Sigmoid colon (tissue), 7 donors: ENCODE results near the gene MEIOB. TPM values are rescaled to one million over a fixed set of nuclear protein-coding genes. Genes with fewer than 3 reads are reported as not detected.

Experiments
- DNase-seq: peaks from one replicate; pipeline ENCODE4 v3.0.0-alpha.2; 2019
- H3K27ac ChIP-seq, 4 donors: fragments of 200-600 bp; sonication (generic); one replicate each; pipeline ENCODE4 v1.5.1; 2016 to 2019; ENCODE audit warnings: mild to moderate bottlenecking in 1 of 4
- H3K27me3 ChIP-seq, 3 donors: fragments of 200-600 bp; sonication (generic); one replicate each; pipeline ENCODE4 v1.5.1; 2019; ENCODE audit warnings: mild to moderate bottlenecking in 1 of 3
- H3K36me3 ChIP-seq, 4 donors: fragments of 200-600 bp; sonication (generic); one replicate each; pipeline ENCODE4 v1.5.1; 2016 to 2019
- H3K4me1 ChIP-seq, 4 donors: fragments of 200-600 bp; sonication (generic); one replicate each; pipeline ENCODE4 v1.5.1; 2017 to 2019
- H3K4me3 ChIP-seq, 4 donors: fragments of 200-600 bp; sonication (generic); one replicate each; pipeline ENCODE4 v1.5.1; 2017 to 2019; ENCODE audit warnings: mild to moderate bottlenecking in 2 of 4, moderate library complexity in 1 of 4
- H3K9me3 ChIP-seq, 4 donors: fragments of 200-600 bp in 3 of 4; sonication (generic) in 3 of 4; one replicate each; pipeline versions ENCODE4 v1.5.1 to v1.6.1; 2013 to 2019
- EP300 ChIP-seq, 4 donors: sonication (generic); formaldehyde crosslinking; IDR thresholded peaks; one replicate each; pipeline ENCODE4 v1.6.1; 2017; ENCODE audit warnings: antibody characterized with exemption in 4 of 4
- POLR2A ChIP-seq, 2 donors: fragments of 450-650 bp; IDR thresholded peaks; one replicate each; pipeline ENCODE4 v1.6.1; 2016; ENCODE audit warnings: antibody characterized with exemption in 2 of 2, mild to moderate bottlenecking in 2 of 2, moderate library complexity in 2 of 2
- POLR2AphosphoS5 ChIP-seq, 4 donors: sonication (generic); formaldehyde crosslinking; IDR thresholded peaks; one replicate each; pipeline ENCODE4 v1.6.1; 2017; ENCODE audit warnings: antibody characterized with exemption in 4 of 4
- WGBS, 2 donors: extraction: QIAGEN DNeasy Blood & Tissue Kit; methylation state at CpG; one replicate each; pipeline ENCODE4 v1.1.7; 2013; 5-methylcytosine and 5-hydroxymethylcytosine counted together
- intact Hi-C: fragments of 100-400 bp; cut with DNase I; formaldehyde crosslinking; loops from one replicate; pipeline ENCODE4 v1.15.1; 2023
- polyA plus RNA-seq, 3 donors: library from polyadenylated mRNA; stranded (reverse); fragments of 200-250 nt; gene quantifications; one replicate each; pipeline ENCODE4 v1.2.3, GENCODE V29; 2013
- total RNA-seq, 4 donors: library from RNA; depleted of rRNA; stranded (reverse); fragments of >200 nt; gene quantifications; one replicate each; pipeline ENCODE4 v1.1.0, GENCODE V29; 2016
- TF ChIP-seq, protein P1 (sequence below), 4 experiments: fragments of 450-650 bp in 3 of 4; fragments of 200-600 bp in 1 of 4; IDR thresholded peaks; one replicate each; pipeline ENCODE4 v1.5.1; 2016 to 2019; ENCODE audit warnings: antibody characterized with exemption in 4 of 4, mild to moderate bottlenecking in 3 of 4, moderate library complexity in 2 of 4
- donor health status: healthy with polysubstance abuse.
- donor health status: Bipolar disorder and iron deficiency.
- donor health status: healthy.

The MEIOB gene
- total and polyA plus RNA-seq, 7 donors, result 0.10 TPM; not detected in 6

DNA sequence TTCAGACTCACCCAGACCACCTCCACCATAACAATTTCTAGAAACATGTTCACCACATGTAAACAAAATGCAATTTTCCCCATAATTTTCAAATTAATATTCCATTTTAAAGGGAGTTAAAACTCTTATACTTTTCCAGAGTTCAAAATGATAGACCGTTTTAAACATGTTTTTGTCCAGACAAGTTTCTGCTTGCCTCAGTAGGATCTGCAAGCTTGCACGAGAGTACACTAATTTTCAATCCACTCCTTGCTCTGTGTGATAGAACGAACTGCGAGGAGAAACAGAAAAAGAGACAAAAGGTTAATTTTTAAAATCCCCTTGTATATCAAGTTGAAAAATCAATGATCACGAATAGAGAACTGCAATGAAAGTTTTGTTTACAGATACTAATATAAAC lies 37.9 kb downstream of the MEIOB start:
- 82 to 85% methylated on average over 5 of the region's 5 CpGs for WGBS, 2 donors
- intact Hi-C loops, result no loop called here
- TF ChIP-seq, protein P1, sequence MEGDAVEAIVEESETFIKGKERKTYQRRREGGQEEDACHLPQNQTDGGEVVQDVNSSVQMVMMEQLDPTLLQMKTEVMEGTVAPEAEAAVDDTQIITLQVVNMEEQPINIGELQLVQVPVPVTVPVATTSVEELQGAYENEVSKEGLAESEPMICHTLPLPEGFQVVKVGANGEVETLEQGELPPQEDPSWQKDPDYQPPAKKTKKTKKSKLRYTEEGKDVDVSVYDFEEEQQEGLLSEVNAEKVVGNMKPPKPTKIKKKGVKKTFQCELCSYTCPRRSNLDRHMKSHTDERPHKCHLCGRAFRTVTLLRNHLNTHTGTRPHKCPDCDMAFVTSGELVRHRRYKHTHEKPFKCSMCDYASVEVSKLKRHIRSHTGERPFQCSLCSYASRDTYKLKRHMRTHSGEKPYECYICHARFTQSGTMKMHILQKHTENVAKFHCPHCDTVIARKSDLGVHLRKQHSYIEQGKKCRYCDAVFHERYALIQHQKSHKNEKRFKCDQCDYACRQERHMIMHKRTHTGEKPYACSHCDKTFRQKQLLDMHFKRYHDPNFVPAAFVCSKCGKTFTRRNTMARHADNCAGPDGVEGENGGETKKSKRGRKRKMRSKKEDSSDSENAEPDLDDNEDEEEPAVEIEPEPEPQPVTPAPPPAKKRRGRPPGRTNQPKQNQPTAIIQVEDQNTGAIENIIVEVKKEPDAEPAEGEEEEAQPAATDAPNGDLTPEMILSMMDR (IDR thresholded peaks at IDR 0.05), result no peak
- TF ChIP-seq POLR2A (IDR thresholded peaks at IDR 0.05) (no peak), POLR2AphosphoS5 (IDR thresholded peaks at IDR 0.05) (no peak), EP300 (IDR thresholded peaks at IDR 0.05) (no peak)

DNA sequence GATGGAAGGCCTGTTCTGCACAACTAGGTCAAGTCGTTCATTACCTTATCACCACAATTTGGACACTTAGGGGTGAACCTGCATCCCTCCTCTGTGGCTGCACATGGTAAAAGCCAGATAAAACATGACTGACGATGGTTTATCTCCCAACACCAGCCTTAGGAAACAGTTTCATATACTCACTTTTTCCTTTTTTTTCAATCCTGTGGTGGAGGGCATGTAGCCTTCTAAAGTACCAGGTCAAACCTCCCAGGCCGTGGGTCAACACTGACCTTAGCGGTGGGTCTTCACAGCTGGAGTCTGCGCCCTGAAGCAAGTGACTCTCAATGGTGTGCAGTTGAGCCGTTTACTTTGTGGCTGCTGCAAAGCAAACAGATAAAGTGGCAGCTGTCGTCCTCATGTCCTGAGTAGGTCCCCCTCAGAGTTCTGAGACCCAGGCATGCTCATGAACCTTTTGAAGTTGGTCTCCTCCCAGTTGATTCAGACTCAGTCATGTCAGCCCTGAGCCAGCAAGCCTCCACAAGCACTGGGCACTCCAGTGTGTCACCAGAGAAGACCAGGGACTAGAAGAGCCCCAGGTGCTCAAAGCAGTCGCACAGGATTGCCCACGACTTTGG lies 39.0 kb downstream of the MEIOB start:
- peaks cover 0 to 13% (median 0%) of the 10 kb centered on the region in 4 donors for H3K36me3 ChIP-seq
- H3K27me3 ChIP-seq, result no peaks in the 10 kb centered on the region
- H3K4me3 ChIP-seq, result no peak overlapping the region
- H3K4me1 ChIP-seq, result peaks cover 0 to 16% (median 15%) of the 10 kb centered on the region in 4 donors
- DNase-seq, result no peak
- no peaks in the 10 kb centered on the region for H3K9me3 ChIP-seq
- H3K27ac ChIP-seq, result no peak overlapping the region
- intact Hi-C loops, result no loop called here
- TF ChIP-seq POLR2A (IDR thresholded peaks at IDR 0.05) (no peak), POLR2AphosphoS5 (IDR thresholded peaks at IDR 0.05) (no peak), EP300 (IDR thresholded peaks at IDR 0.05) (no peak)
- TF ChIP-seq, protein P1 (IDR thresholded peaks at IDR 0.05), result no peak
- 72 to 83% methylated on average over 9 of the region's 9 CpGs for WGBS, 2 donors

More for the DNA sequence above, 37.9 kb downstream of the MEIOB start:
- Histone ChIP-seq H3K4me1 (peaks cover 0 to 4% (median 3%) of the 10 kb centered on the region in 4 donors), H3K4me3 (no peak overlapping the region), H3K27me3 (no peaks in the 10 kb centered on the region), H3K27ac (no peak overlapping the region), H3K36me3 (peaks cover 0 to 12% (median 0%) of the 10 kb centered on the region in 4 donors), H3K9me3 (no peaks in the 10 kb centered on the region)
- DNase-seq, result no peak

DNA sequence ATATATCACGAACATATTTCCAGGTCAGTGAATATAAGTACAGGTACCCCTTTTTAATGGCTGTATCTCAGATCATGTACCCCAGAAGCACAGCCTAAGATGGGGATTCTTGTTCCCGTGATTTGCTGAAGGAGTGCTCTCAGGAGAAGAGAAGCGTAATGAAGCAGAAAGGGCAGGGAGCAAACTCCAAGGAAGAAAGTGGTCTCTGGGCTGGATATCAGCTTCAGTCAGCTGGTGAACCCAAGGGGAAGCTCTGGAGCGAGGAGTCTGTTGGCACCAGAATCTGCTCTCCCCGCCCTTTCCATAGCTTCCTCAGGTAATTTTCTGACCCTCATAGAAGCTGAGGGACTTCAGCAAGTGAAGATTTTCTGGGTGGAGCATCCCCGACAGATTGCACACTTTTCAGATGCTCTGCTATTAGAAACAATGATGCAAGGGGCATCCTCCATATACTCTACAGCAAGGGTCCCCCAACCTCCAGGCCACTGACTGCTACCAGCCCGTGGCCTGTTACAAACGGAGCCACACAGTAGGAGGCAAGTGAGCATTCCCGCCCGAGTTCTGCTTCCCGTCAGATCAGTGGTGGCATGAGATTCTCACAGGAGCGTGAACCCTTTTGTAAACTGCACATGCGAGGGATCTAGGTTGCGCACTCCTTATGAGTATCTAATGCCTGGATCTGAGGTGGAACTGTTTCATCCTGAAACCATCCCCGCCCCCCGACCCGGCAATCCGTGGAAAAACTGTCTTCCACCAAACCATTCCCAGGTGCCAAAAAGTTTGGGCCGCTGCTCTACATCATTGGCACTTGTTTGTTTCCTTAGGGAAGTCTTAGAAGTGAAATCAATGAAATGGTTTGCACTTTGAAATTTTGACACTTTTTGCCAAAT lies 40.5 kb downstream of the MEIOB start:
- Histone ChIP-seq H3K36me3 (peaks cover 0 to 13% (median 0%) of the 10 kb centered on the region in 4 donors), H3K27me3 (no peaks in the 10 kb centered on the region), H3K4me3 (no peak overlapping the region), H3K27ac (no peak overlapping the region), H3K4me1 (peaks cover 0 to 25% (median 21%) of the 10 kb centered on the region in 4 donors), H3K9me3 (no peaks in the 10 kb centered on the region)
- intact Hi-C loops, result no loop called here
- DNase-seq, result no peak
- 83 to 93% methylated on average over 19 of the region's 19 CpGs for WGBS, 2 donors
- TF ChIP-seq POLR2AphosphoS5 (IDR thresholded peaks at IDR 0.05) (no peak), EP300 (IDR thresholded peaks at IDR 0.05) (no peak), POLR2A (IDR thresholded peaks at IDR 0.05) (no peak)
- TF ChIP-seq, protein P1 (IDR thresholded peaks at IDR 0.05), result no peak

DNA sequence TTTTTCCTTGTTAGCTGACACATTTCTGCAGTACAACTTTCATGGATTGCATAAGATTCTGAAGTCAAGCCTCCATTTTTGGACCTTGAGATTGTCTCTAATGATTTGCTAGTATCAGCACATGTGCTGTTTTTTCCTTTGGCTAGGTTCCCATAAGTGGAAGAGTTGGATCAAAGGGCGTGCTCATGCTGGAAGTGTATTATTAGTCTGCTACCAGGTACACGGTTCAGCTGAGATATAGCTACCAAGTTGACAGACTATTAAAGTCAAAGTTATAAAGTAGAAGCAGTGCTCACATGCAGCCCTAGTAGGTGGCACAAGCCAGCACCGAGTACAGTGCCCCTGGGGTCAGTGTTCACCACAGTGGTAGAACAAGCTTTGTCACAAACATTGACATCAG lies 41.8 kb downstream of the MEIOB start:
- Histone ChIP-seq H3K9me3 (no peaks in the 10 kb centered on the region), H3K36me3 (peaks cover 0 to 13% (median 0%) of the 10 kb centered on the region in 4 donors), H3K27me3 (no peaks in the 10 kb centered on the region), H3K4me3 (no peak overlapping the region), H3K4me1 (peaks cover 0 to 32% (median 29%) of the 10 kb centered on the region in 4 donors), H3K27ac (no peak overlapping the region)
- no peak for TF ChIP-seq EP300 (IDR thresholded peaks at IDR 0.05)
- no peak for DNase-seq
- 20 to 65% methylated on average over 3 of the region's 3 CpGs for WGBS, 2 donors
- intact Hi-C loops, result no loop called here
